ENCODE data around the gene JARID2. TPM values are rescaled to one million over a fixed set of nuclear protein-coding genes. Genes with fewer than 3 reads are reported as not detected.
A peak's percentile ranks its signal among the peaks of the same experiment; 100 is the strongest.

JARID2 gene
- total and polyA plus RNA-seq, 9 of the 15 experiments (the other 6 are each of a cell fraction or from before 2014, with no cell fraction given) = 5.0 to 29.0 (median 15.6) TPM

GRCh38 chr6:15264902-15265761 lies 19.3 kb downstream of the JARID2 start (continued):
- TF ChIP-seq RAD21 (CRISPR knock-in tag; conservative IDR thresholded peaks at IDR 0.05 in 1 of 2, IDR thresholded peaks at IDR 0.05 in 1 of 2) (0 out of 4 replicates have a peak, but pooled peaks of 1 of the 2 experiments have one; percentile 4), ZNF354B (CRISPR knock-in tag; IDR thresholded peaks at IDR 0.05) (no peak), CHD2 (IDR thresholded peaks at IDR 0.05; ENCODE audit: low read depth, low read length) (no peak), ILF3 (IDR thresholded peaks at IDR 0.05; ENCODE audit: borderline replicate concordance) (no peak), CBFA2T3 (IDR thresholded peaks at IDR 0.05) (no peak), POU5F1 (IDR thresholded peaks at IDR 0.05; ENCODE audit: borderline replicate concordance, low read depth, low read length, partially characterized antibody) (no peak), ZBTB7A (IDR thresholded peaks at IDR 0.05; ENCODE audit: borderline replicate concordance, control insufficient read depth, low read depth, low read length) (no peak), KDM1A (IDR thresholded peaks at IDR 0.05) (peak; percentile 97), MAFF (IDR thresholded peaks at IDR 0.05; ENCODE audit: low read length) (no peak), RBM17 (IDR thresholded peaks at IDR 0.05; ENCODE audit: borderline replicate concordance, low read depth, low read length) (no peak), CTBP1 (IDR thresholded peaks at IDR 0.05; ENCODE audit: borderline replicate concordance) (no peak), TSHZ1 (CRISPR knock-in tag; IDR thresholded peaks at IDR 0.05) (no peak), RHOXF2B (CRISPR knock-in tag; conservative IDR thresholded peaks at IDR 0.05) (no peak), SMARCA4 (IDR thresholded peaks at IDR 0.05) (no peak)
- TF ChIP-seq, protein P1, sequence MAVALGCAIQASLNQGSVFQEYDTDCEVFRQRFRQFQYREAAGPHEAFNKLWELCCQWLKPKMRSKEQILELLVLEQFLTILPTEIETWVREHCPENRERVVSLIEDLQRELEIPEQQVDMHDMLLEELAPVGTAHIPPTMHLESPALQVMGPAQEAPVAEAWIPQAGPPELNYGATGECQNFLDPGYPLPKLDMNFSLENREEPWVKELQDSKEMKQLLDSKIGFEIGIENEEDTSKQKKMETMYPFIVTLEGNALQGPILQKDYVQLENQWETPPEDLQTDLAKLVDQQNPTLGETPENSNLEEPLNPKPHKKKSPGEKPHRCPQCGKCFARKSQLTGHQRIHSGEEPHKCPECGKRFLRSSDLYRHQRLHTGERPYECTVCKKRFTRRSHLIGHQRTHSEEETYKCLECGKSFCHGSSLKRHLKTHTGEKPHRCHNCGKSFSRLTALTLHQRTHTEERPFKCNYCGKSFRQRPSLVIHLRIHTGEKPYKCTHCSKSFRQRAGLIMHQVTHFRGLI (CRISPR knock-in tag; IDR thresholded peaks at IDR 0.05) = no peak

All from K562 (cell line).